ENCODE data around the gene CDH2.

DNA sequence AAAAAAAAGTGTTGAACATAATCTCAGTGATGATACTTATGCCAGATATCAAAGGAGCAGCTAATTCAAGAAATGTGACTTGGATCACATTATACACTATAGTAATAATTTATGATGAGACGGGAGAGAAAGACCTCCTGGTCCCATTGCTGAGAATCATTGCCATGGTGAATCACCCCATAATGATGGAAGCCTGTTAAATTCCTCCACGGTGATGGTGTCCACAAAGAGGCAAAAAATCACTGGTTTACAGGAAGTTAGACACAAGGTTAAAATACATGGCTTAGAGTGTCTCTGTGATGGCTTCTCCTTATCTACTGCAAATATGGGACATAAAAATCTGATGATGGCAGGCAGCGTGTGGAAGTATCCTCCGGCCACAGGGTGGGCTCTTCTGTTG lies 210.0 kb downstream of the CDH2 start:
- TF ChIP-seq GATA2 (IDR thresholded peaks at IDR 0.05; ENCODE audit: low read depth, low read length) (no peak), GATA3 (IDR thresholded peaks at IDR 0.05; ENCODE audit: low read depth, low read length) (no peak)

All from SH-SY5Y (cell line).